KMS-11 (cell line): Measurements from ENCODE around the gene ENO4.

ENCODE experiments used
- H2AFZ ChIP-seq: fragments of 200-600 bp; sonication (generic); 2 replicates; pipeline ENCODE4 v1.6.1; 2016; ENCODE audit warnings: antibody characterized with exemption, mixed run types, low read depth
- H3K27ac ChIP-seq: fragments of 200-600 bp; sonication (generic); 2 replicates; pipeline ENCODE4 v1.6.1; 2016; ENCODE audit warnings: mild to moderate bottlenecking, mixed run types
- H3K27me3 ChIP-seq: fragments of 200-600 bp; sonication (generic); 2 replicates; pipeline ENCODE4 v1.6.1; 2017; ENCODE audit warnings: mild to moderate bottlenecking, low read depth, mixed run types, moderate library complexity; ENCODE audit not compliant: insufficient read depth
- H3K36me3 ChIP-seq: fragments of 200-600 bp; sonication (generic); 2 replicates; pipeline ENCODE4 v1.6.1; 2017; ENCODE audit warnings: mild to moderate bottlenecking, mixed run types; ENCODE audit not compliant: insufficient read depth
- H3K4me1 ChIP-seq: fragments of 200-600 bp; sonication (generic); 2 replicates; pipeline ENCODE4 v1.6.1; 2016; ENCODE audit warnings: mild to moderate bottlenecking, low read depth, mixed run types; ENCODE audit not compliant: poor library complexity, severe bottlenecking
- H3K4me2 ChIP-seq: fragments of 200-600 bp; sonication (generic); 2 replicates; pipeline ENCODE4 v1.7.0; 2016; ENCODE audit warnings: mild to moderate bottlenecking, mixed run types
- H3K4me3 ChIP-seq: fragments of 200-600 bp; sonication (generic); IDR thresholded peaks from 2 replicates; pipeline ENCODE4 v1.6.1; 2017; ENCODE audit warnings: low read depth, low read length, mixed read lengths; ENCODE audit not compliant: insufficient read depth
- H3K79me2 ChIP-seq: fragments of 200-600 bp; sonication (generic); 2 replicates; pipeline ENCODE4 v1.6.1; 2016; ENCODE audit warnings: low read depth, mixed run types; ENCODE audit not compliant: insufficient read depth
- H3K9ac ChIP-seq: fragments of 200-600 bp; sonication (generic); 2 replicates; pipeline ENCODE4 v1.6.1; 2016; ENCODE audit warnings: mild to moderate bottlenecking, mixed run types
- H4K20me1 ChIP-seq: fragments of 200-600 bp; sonication (generic); 2 replicates; pipeline ENCODE4 v1.6.1; 2016; ENCODE audit warnings: mild to moderate bottlenecking, mixed run types; ENCODE audit not compliant: insufficient read depth
- CTCF ChIP-seq: fragments of 200-600 bp; sonication (generic); conservative IDR thresholded peaks from 2 replicates; pipeline ENCODE4 v1.6.1; 2017; ENCODE audit warnings: low read depth, mild to moderate bottlenecking, antibody characterized with exemption, low read length, moderate library complexity, mixed read lengths

The ENO4 gene

GRCh38 chr10:116880716-116881482, 31.6 kb downstream of the ENO4 start:
- Histone ChIP-seq H3K4me1 (no peaks in the 10 kb centered on the region), H4K20me1 (no peaks in the 10 kb centered on the region), H3K9ac (no peak overlapping the region), H3K4me2 (no peak overlapping the region), H3K79me2 (no peaks in the 10 kb centered on the region), H3K27ac (no peak overlapping the region), H2AFZ (no peak overlapping the region), H3K27me3 (no peaks in the 10 kb centered on the region), H3K4me3 (no peak overlapping the region), H3K36me3 (no peaks in the 10 kb centered on the region)
- no peak for TF ChIP-seq CTCF

- Histone ChIP-seq H3K4me2 (no peak overlapping the region), H3K4me1 (no peaks in the 10 kb centered on the region), H3K27me3 (no peaks in the 10 kb centered on the region), H3K4me3 (no peak overlapping the region), H3K9ac (no peak overlapping the region), H3K27ac (no peak overlapping the region), H3K36me3 (no peaks in the 10 kb centered on the region), H3K79me2 (no peaks in the 10 kb centered on the region), H2AFZ (no peak overlapping the region), H4K20me1 (no peaks in the 10 kb centered on the region)
- no peak for TF ChIP-seq CTCF
Measured at GRCh38 chr10:116882639-116883038, 33.3 kb downstream of the ENO4 start.

- no peaks in the 10 kb centered on the region for H3K79me2 ChIP-seq
- TF ChIP-seq CTCF, result no peak
- no peaks in the 10 kb centered on the region for H4K20me1 ChIP-seq
- H3K36me3 ChIP-seq, result no peaks in the 10 kb centered on the region
- H3K4me3 ChIP-seq, result no peak overlapping the region
- H3K9ac ChIP-seq, result no peak overlapping the region
- H3K27ac ChIP-seq, result no peak overlapping the region
- no peaks in the 10 kb centered on the region for H3K4me1 ChIP-seq
- H3K4me2 ChIP-seq, result no peak overlapping the region
- H3K27me3 ChIP-seq, result no peaks in the 10 kb centered on the region
- H2AFZ ChIP-seq, result no peak overlapping the region
Measured at GRCh38 chr10:116886772-116887171, 37.5 kb downstream of the ENO4 start.

- no peak overlapping the region for H2AFZ ChIP-seq
- H3K4me3 ChIP-seq, result no peak overlapping the region
- no peaks in the 10 kb centered on the region for H3K4me1 ChIP-seq
- no peak overlapping the region for H3K27ac ChIP-seq
- no peaks in the 10 kb centered on the region for H4K20me1 ChIP-seq
- H3K79me2 ChIP-seq, result no peaks in the 10 kb centered on the region
- H3K36me3 ChIP-seq, result no peaks in the 10 kb centered on the region
- H3K4me2 ChIP-seq, result no peak overlapping the region
- no peak overlapping the region for H3K9ac ChIP-seq
- TF ChIP-seq CTCF, result no peak
- no peaks in the 10 kb centered on the region for H3K27me3 ChIP-seq
Measured at GRCh38 chr10:116888380-116889055, 39.2 kb downstream of the ENO4 start.
